ENCODE results near the gene DDX18.
"Not testable (repeated sequence)": the region's sequence is repeated elsewhere in the genome, so short reads cannot be mapped to it uniquely, and the experiment has no call there.

DDX18 gene

DNA sequence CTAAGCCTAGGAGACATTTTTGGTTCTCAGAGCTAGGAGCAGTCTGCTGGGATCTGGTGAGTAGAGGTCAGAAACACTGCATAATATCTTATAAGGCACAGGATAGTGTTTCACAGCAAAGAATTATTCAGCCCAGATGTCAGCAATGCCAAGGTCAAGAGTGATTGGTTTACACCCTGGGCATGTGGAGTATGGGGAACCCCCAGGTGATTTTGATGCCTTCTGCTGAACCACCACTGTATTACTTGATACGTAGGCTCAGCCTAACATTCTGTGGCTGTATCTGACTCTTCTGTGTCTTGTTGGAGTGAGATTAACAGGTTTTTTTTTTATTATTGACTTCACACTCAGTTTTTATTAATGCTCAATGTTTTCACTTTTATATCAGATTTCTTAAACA, 6.0 kb downstream of the DDX18 start:
- H3K27me3 Mint-ChIP-seq: no peaks in the 10 kb centered on the region
- H3K36me3 Mint-ChIP-seq (ENCODE audit: low read depth): peaks cover 98% of the 10 kb centered on the region
- H3K9me3 Mint-ChIP-seq: no peaks in the 10 kb centered on the region
- H3K4me3 Mint-ChIP-seq: no peak overlapping the region
- H3K27ac Mint-ChIP-seq: peak overlapping the region; percentile 76
- H3K4me1 Mint-ChIP-seq (ENCODE audit: low read depth): peaks cover 55% of the 10 kb centered on the region

DNA sequence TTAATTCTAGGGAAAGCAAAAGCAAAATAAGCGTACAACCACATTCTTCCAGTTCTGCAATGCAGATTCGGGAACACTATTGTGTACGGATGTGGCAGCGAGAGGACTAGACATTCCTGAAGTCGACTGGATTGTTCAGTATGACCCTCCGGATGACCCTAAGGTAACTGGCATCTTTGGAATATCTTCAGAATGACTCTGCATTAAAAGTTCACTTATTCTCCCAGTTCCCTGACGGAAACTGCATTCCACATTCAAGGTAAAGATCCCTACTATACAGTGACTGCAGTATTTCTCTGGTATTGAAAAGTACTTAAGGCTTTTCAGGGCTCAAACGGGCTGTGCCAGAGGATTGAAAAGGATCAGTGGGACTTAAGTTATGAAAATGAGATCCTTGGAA, 10.9 kb downstream of the DDX18 start:
- H3K36me3 Mint-ChIP-seq (ENCODE audit: low read depth): peaks cover 100% of the 10 kb centered on the region
- no peak overlapping the region for H3K27ac Mint-ChIP-seq

GRCh38 chr2:117827464-117827863, 13.0 kb downstream of the DDX18 start:
- not testable (repeated sequence) for H3K27me3 Mint-ChIP-seq; H3K4me3 Mint-ChIP-seq; H3K4me1 Mint-ChIP-seq (ENCODE audit: low read depth); H3K9me3 Mint-ChIP-seq; H3K27ac Mint-ChIP-seq
- peaks cover 100% of the 10 kb centered on the region for H3K36me3 Mint-ChIP-seq (ENCODE audit: low read depth)

More for the DNA sequence above, 10.9 kb downstream of the DDX18 start:
- Mint-ChIP-seq H3K9me3 (no peaks in the 10 kb centered on the region), H3K4me3 (no peak overlapping the region), H3K4me1 (ENCODE audit: low read depth) (peaks cover 6% of the 10 kb centered on the region), H3K27me3 (no peaks in the 10 kb centered on the region)

DNA sequence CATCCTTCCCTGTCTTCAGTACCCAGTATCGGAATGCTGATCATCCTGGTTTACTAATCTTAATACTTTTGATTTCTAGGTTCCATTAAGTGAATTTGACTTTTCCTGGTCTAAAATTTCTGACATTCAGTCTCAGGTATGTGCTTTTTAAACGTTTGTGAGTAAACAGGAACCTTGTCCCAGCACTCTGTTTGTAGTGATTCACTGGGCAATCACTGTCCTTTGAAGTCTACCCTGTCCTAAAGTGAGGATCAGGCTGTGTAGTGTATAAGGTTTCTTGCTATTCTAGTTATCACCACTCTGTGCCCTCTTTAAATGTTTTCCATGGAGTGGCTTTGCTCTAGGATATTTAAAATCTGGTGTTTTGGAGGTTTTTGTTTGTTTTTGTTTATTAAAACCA, 14.4 kb downstream of the DDX18 start:
- H3K27ac Mint-ChIP-seq: peak overlapping the region; percentile 64
- H3K36me3 Mint-ChIP-seq (ENCODE audit: low read depth): peaks cover 97% of the 10 kb centered on the region
- no peak overlapping the region for H3K4me3 Mint-ChIP-seq
- no peaks in the 10 kb centered on the region for H3K27me3 Mint-ChIP-seq
- no peaks in the 10 kb centered on the region for H3K9me3 Mint-ChIP-seq
- no peaks in the 10 kb centered on the region for H3K4me1 Mint-ChIP-seq (ENCODE audit: low read depth)

DNA sequence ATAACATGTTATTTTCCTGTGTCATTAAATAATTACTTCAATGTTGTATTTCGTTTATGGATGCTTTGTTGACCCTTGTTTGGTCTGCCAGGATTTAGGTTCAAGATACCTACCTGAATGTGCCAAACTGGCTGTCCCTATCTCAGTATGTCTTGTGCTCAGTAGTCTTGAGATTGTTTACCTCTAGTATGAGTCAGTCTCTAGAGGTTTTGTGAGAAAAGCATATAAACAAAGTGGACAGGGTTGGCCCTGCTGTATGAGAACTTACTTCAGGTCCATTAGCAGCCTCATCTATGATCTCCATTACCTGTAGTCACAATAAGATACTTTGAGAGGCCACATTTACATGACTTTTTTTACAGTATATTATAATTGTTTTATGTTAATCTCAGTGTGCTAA, 17.8 kb downstream of the DDX18 start:
- peaks cover 11% of the 10 kb centered on the region for H3K4me1 Mint-ChIP-seq (ENCODE audit: low read depth)
- H3K4me3 Mint-ChIP-seq: no peak overlapping the region
- peaks cover 72% of the 10 kb centered on the region for H3K36me3 Mint-ChIP-seq (ENCODE audit: low read depth)
- H3K27ac Mint-ChIP-seq: no peak overlapping the region
- H3K27me3 Mint-ChIP-seq: no peaks in the 10 kb centered on the region
- H3K9me3 Mint-ChIP-seq: no peaks in the 10 kb centered on the region

- peaks cover 11% of the 10 kb centered on the region for H3K4me1 Mint-ChIP-seq (ENCODE audit: low read depth)
- no peaks in the 10 kb centered on the region for H3K27me3 Mint-ChIP-seq
- H3K36me3 Mint-ChIP-seq (ENCODE audit: low read depth): peaks cover 72% of the 10 kb centered on the region
- no peaks in the 10 kb centered on the region for H3K9me3 Mint-ChIP-seq
- peak overlapping the region; percentile 37 for H3K27ac Mint-ChIP-seq
- no peak overlapping the region for H3K4me3 Mint-ChIP-seq
These were observed 18.6 kb downstream of the DDX18 start for GRCh38 chr2:117832905-117833613.

DNA sequence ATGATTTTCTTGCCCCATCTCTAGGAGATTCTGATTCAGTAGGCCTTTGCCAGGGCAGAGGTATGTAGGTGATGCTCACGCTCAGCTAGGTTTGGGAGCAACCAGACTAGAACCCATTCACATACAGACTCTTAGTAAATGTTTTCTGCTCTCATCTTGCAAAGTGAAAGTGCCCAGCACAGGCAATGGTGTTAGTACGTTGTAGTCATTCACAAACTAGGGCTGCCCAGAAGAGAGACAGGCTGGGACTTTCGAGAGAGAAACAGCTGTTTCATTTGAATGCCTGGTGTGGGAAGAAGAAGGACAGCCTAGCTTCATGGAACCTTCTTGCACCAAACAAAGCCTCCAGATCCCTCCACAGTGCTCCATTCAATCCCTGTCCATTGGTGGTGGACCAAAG, 19.4 kb downstream of the DDX18 start:
- Mint-ChIP-seq H3K4me3 (no peak overlapping the region), H3K9me3 (no peaks in the 10 kb centered on the region), H3K27ac (no peak overlapping the region), H3K4me1 (ENCODE audit: low read depth) (peaks cover 11% of the 10 kb centered on the region), H3K27me3 (no peaks in the 10 kb centered on the region), H3K36me3 (ENCODE audit: low read depth) (peaks cover 71% of the 10 kb centered on the region)

GRCh38 chr2:117834992-117835391, 20.5 kb downstream of the DDX18 start:
- no peaks in the 10 kb centered on the region for H3K27me3 Mint-ChIP-seq

GRCh38 chr2:117835990-117836760, 21.7 kb downstream of the DDX18 start:
- Mint-ChIP-seq H3K36me3 (ENCODE audit: low read depth) (peaks cover 56% of the 10 kb centered on the region), H3K4me3 (peak overlapping the region; percentile 80), H3K4me1 (ENCODE audit: low read depth) (peaks cover 11% of the 10 kb centered on the region), H3K27ac (peak overlapping the region; percentile 56), H3K27me3 (no peaks in the 10 kb centered on the region), H3K9me3 (no peaks in the 10 kb centered on the region)

More at GRCh38 chr2:117834992-117835391, 20.5 kb downstream of the DDX18 start:
- peaks cover 11% of the 10 kb centered on the region for H3K4me1 Mint-ChIP-seq (ENCODE audit: low read depth)
- no peak overlapping the region for H3K4me3 Mint-ChIP-seq
- no peak overlapping the region for H3K27ac Mint-ChIP-seq
- no peaks in the 10 kb centered on the region for H3K9me3 Mint-ChIP-seq
- H3K36me3 Mint-ChIP-seq (ENCODE audit: low read depth): peaks cover 65% of the 10 kb centered on the region

DNA sequence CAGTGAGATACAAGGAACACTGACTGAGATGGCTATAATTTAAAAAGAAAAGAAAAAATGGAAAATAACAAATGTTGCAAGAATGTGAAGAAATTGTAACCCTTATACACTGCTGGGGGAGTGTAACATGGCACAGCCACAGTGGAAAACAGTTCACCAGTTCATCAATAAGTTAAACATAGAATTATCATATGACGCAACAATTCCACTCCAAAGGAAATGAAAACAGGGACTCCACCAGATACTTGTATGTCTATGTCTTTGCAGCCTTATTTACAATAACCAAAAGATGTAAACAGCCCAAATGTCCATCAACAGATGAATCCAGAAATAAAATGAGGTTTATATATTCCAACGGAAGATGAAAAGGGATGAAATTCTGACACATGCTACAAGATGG, 30.8 kb downstream of the DDX18 start:
- no peak overlapping the region for H3K27ac Mint-ChIP-seq
- H3K9me3 Mint-ChIP-seq: no peaks in the 10 kb centered on the region
- no peaks in the 10 kb centered on the region for H3K4me1 Mint-ChIP-seq (ENCODE audit: low read depth)
- H3K36me3 Mint-ChIP-seq (ENCODE audit: low read depth): no peaks in the 10 kb centered on the region
- peaks cover 21% of the 10 kb centered on the region for H3K27me3 Mint-ChIP-seq
- no peak overlapping the region for H3K4me3 Mint-ChIP-seq

GRCh38 chr2:117850015-117850414, 35.5 kb downstream of the DDX18 start:
- H3K4me1 Mint-ChIP-seq (ENCODE audit: low read depth): no peaks in the 10 kb centered on the region
- H3K27ac Mint-ChIP-seq: no peak overlapping the region
- H3K27me3 Mint-ChIP-seq: peaks cover 62% of the 10 kb centered on the region
- H3K9me3 Mint-ChIP-seq: no peaks in the 10 kb centered on the region
- H3K36me3 Mint-ChIP-seq (ENCODE audit: low read depth): no peaks in the 10 kb centered on the region
- H3K4me3 Mint-ChIP-seq: no peak overlapping the region

- Mint-ChIP-seq H3K27me3 (peaks cover 62% of the 10 kb centered on the region), H3K4me3 (no peak overlapping the region), H3K27ac (no peak overlapping the region), H3K9me3 (no peaks in the 10 kb centered on the region), H3K4me1 (ENCODE audit: low read depth) (no peaks in the 10 kb centered on the region), H3K36me3 (ENCODE audit: low read depth) (no peaks in the 10 kb centered on the region)
These were observed 36.0 kb downstream of the DDX18 start for GRCh38 chr2:117850461-117850860.

DNA sequence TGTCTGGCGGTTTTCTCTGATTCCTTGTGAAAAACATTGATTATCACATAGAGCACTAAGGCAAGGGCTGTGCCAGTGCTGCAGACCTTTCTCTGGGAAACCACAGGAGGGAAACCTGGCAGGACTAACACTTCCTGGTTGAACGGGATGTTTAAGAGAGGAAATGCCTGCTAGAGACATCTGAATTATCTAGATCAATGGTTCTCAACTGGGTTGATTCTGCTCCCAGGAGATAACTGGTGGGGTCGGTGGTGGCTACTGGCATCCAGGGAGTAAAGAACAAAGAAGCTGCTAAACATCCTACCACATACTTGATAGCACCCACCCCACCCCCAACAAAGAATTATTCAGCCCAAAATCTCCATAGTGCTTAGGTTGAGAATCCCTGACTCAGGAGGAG, 37.5 kb downstream of the DDX18 start:
- peaks cover 75% of the 10 kb centered on the region for H3K27me3 Mint-ChIP-seq
- H3K9me3 Mint-ChIP-seq: no peaks in the 10 kb centered on the region
- no peaks in the 10 kb centered on the region for H3K4me1 Mint-ChIP-seq (ENCODE audit: low read depth)
- no peaks in the 10 kb centered on the region for H3K36me3 Mint-ChIP-seq (ENCODE audit: low read depth)
- no peak overlapping the region for H3K27ac Mint-ChIP-seq
- no peak overlapping the region for H3K4me3 Mint-ChIP-seq

GRCh38 chr2:117853316-117853715, 38.8 kb downstream of the DDX18 start:
- Mint-ChIP-seq H3K27ac (no peak overlapping the region), H3K36me3 (ENCODE audit: low read depth) (no peaks in the 10 kb centered on the region), H3K4me3 (no peak overlapping the region), H3K27me3 (peaks cover 78% of the 10 kb centered on the region), H3K9me3 (no peaks in the 10 kb centered on the region), H3K4me1 (ENCODE audit: low read depth) (no peaks in the 10 kb centered on the region)

DNA sequence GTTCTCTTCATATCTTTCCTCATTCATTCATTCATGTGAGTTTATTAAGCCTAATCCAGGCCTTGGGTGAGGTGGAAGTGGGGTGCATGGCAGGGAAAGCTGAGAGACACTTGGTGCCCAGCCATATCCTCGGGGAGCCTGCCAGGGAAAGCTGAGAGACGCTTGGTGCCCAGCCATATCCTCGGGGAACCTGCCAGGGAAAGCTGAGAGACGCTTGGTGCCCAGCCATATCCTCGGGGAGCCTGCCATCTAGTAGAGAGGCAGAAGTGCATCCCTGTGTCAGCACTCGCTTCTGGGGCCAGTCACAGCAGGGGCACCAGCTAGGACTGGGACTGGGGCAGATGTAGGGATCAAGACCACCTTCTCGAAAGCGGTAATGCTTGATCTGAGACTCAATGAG, 39.4 kb downstream of the DDX18 start:
- Mint-ChIP-seq H3K9me3 (no peaks in the 10 kb centered on the region), H3K27ac (no peak overlapping the region), H3K4me1 (ENCODE audit: low read depth) (no peaks in the 10 kb centered on the region), H3K27me3 (peaks cover 76% of the 10 kb centered on the region), H3K36me3 (ENCODE audit: low read depth) (no peaks in the 10 kb centered on the region), H3K4me3 (no peak overlapping the region)

Data from stimulated activated naive CD8-positive, alpha-beta T cell treated with anti-CD3 and anti-CD28 coated beads, Interleukin-15, Interleukin-2, amounts not matched to agents 100 ng/mL and 50 ng/mL, for 24 hours (primary cell).